ENCODE results near the gene TADA2B.

The TADA2B gene

GRCh38 chr4:7041801-7042502 is 1.2 kb upstream of the TADA2B start:
- DNase-seq (ENCODE audit: low read depth), result no peak

DNA sequence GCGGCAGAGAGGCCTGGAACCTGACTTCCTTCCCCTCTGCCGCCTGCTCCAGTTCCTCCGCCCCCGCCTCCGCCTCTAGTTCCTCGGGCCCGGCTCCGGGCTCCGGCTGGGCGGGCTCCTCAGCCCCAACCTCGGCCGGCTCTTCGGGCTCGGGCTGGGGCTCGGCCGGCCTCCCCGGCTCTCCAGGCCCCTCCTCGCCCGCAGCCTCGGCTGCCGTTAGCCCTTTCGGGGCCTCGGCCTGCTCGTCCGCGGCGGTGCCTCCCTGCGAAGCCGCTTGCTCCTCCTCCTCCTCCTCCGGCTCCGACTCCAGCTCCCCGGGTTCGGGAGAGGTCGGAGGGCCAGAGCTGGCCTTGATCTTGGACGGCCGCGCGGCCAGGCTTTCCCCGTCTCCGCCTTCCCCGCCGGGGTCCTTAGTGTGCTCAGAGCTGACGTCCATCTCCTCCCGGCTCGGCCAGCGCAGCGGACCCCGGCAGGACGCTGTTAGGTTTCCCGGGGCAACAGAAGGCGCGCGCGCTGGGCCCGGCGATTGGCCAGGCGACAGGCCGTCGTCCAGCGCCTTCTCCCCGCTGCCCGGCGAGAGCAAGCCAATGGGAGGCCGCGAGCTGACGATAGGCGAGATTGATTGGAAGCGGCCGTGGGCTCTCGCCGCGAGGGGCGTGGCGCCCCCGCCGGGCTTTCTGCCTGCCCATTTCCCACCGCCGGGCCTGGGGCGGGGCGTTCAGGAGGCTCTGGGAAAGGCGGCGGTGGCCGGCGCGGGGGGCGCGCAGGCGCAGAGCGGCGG is 479 bp upstream of the TADA2B start:
- DNase-seq (ENCODE audit: low read depth), result peak; percentile 84

DNA sequence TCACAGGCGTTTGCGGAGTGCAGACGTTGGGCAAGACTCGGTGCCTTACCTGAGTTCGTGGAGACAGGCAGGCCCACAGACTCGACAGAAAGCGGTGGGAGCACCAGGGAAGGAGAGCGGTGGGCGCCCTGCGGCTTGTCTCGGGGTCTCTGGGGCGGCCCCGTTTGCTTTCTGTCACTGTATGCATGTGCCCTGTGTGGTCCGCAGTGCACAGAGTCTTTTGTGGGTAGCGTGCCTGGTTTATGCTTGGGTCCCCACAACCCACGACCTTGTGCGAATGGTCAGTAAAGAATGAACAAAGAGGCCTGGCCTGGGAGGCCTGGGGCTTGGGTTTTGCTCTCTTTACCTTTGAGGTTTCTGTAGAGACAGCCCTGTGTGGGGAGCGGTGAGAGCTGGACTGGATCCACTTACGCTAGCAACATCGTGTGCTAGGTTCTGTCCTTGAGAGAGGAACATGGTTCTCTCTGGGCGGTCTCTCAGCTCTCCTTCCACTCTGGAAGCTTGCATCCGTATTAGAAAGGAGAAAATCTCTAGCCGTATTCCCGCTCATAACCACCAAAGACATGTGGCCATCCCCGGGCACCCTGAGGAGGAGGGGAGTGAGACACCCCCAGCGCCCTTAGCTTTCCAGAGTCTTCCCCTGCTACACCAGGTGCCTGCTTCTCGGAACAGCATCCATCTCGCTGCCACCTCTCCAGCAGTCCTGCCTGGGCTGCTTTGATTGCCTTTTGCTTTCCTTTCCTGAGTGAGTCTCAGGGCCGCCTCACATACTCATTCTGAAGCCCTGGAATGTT is 1.2 kb downstream of the TADA2B start:
- no peak for DNase-seq (ENCODE audit: low read depth)

- no peak for DNase-seq (ENCODE audit: low read depth)
Observed at GRCh38 chr4:7045553-7045952, 2.4 kb downstream of the TADA2B start.

DNA sequence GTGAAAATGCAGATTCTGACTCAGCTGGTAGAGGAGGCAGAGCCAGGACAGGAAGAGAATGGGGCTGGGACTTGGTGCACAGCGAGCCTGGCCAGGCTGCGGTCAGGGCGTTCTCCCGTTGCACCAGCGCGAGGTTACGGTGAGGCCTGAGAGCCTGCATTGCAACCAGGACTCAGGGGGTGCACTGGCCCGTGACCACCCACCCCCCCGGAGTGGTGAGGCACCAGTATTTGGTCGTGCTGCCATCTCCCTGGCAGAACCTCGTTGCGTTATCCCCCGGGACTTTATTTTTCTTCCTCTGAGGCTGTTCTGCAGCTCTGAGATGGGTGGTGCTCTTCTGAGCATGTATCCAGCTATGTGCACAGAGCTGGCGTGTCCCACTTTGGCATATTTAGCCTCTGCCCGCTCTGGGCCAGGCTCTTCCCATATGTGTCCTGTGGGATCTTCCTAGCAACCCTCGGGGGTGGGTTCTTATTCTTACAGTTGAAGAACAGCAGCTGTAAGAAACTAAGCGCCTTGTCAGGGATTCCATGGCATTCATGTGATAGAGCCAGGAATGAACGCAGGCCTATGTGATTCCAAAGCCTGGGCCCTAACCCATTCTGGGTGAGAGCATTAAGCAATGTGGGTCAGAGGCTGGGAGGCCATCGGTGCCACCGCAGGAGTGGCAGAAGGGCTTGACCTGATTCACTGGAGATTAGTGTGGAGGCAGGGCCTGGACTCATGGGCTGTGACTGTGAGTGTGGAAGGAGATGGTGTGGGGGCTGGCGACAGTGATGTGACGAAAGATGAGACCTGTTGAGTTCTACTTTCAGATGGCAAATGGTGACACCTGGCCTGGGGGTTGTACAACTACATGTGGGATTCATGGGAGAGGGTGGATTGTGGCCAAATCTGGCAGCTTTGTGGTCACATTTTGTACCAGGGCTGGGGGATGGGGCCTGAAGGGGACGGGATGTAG is 3.1 kb downstream of the TADA2B start:
- no peak for DNase-seq (ENCODE audit: low read depth)

GRCh38 chr4:7046971-7047370 is 3.8 kb downstream of the TADA2B start:
- DNase-seq (ENCODE audit: low read depth), result no peak

- DNase-seq (ENCODE audit: low read depth), result no peak
Observed at GRCh38 chr4:7048642-7049041, 5.5 kb downstream of the TADA2B start.

GRCh38 chr4:7049295-7049694 is 6.1 kb downstream of the TADA2B start:
- no peak for DNase-seq (ENCODE audit: low read depth)

DNA sequence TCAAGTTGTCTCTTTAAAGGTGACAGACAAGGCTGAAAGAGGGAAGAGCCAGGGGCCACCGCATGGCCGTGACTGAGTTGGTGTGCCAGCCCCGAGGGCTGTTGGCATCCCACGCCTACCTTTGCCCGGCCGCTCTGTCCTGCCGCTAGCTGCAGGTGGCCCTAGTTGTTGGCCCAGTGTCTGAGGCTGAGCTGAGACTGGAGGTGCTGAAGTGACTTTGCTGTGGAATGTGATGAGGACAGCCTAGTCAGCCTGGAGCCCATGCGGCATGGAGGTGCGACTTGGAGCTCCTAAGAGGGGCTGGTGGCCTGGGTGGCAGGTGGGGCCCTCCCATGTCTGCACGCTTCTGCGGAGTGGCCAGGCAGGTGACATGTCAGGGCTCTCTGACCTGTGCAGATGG is 6.6 kb downstream of the TADA2B start:
- no peak for DNase-seq (ENCODE audit: low read depth)

GRCh38 chr4:7050481-7051143 is 7.4 kb downstream of the TADA2B start:
- no peak for DNase-seq (ENCODE audit: low read depth)

- DNase-seq (ENCODE audit: low read depth), result no peak
Observed at GRCh38 chr4:7051144-7051495, 7.9 kb downstream of the TADA2B start.

DNA sequence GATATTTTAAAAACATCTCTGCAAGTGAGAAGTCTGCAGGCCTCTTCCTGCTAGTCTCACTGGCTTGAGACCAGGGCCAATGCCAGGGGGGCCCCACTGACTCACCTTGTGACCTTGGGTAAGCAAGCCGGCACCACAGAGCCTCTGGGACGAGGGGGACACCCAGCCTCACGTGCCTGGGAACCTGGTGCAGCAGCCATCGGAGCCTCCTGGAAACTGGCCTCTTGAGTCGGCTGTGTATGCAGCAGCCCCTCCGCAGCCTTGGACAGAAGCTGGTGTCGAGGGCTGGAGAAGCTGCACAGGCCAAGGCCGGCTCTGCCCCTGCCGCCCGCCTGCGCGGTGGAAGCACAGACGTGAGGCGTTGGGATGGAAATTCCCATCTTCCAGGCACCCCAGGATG is 8.7 kb downstream of the TADA2B start:
- no peak for DNase-seq (ENCODE audit: low read depth)

DNA sequence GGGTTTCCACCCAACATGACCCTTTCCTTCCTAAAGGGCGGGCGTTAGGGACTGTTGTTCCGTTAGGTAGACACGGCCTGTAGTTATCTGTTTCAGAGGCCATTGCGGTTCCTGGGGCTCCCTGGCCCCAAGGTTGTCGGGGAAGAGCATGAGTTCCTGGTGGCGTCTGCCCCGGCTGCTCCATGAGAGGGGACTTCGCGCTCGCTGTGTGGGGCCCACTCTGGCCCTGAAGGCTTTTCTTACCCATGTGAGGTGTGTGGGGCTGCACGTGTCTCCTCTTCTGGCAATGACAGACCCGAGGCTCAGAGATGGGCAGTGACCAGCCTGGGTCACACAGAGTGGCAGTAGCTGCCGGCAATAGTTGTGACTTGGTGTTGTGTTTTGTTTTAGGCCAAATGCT is 9.1 kb downstream of the TADA2B start:
- DNase-seq (ENCODE audit: low read depth), result no peak

- DNase-seq (ENCODE audit: low read depth), result no peak
Observed at GRCh38 chr4:7052923-7053715, 9.9 kb downstream of the TADA2B start.

DNA sequence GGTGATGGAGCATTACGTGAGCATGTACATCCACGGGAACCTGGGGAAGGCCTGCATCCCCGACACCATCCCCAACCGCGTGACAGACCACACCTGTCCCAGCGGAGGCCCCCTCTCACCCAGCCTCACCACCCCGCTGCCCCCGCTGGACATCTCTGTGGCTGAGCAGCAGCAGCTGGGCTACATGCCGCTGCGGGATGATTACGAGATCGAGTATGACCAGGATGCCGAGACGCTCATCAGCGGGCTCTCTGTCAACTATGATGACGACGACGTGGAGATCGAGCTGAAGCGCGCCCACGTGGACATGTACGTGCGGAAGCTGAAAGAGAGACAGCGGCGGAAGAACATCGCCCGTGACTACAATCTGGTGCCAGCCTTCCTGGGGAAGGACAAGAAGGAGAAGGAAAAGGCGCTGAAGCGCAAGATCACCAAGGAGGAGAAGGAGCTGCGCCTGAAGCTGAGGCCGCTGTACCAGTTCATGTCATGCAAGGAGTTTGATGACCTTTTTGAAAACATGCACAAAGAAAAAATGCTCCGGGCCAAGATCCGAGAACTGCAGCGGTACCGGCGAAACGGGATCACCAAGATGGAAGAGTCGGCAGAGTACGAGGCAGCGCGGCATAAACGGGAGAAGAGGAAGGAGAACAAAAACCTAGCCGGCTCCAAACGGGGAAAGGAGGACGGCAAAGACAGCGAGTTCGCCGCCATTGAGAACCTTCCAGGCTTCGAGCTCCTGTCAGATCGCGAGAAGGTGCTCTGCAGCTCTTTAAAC is 11.1 kb downstream of the TADA2B start:
- DNase-seq (ENCODE audit: low read depth), result no peak

- no peak for DNase-seq (ENCODE audit: low read depth)
Observed at GRCh38 chr4:7055111-7055989, 12.2 kb downstream of the TADA2B start.

DNA sequence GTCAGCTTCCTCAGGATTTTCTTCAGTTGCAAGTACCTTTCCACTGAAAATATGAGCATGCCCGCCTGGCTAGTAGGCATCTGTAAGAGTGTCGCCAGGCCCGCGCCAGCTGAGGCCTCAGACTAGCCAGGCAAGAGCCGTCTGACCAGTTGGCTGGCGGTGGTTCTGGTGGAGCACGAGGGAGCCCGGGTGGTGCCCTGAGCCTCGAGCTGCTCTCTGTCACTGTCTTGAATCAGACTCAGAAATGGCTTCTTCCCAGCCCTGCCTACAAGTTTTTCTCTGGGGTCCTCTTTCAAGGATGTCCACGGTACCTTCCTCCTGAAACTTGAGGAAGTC is 12.8 kb downstream of the TADA2B start:
- DNase-seq (ENCODE audit: low read depth), result no peak

- DNase-seq (ENCODE audit: low read depth), result no peak
Observed at GRCh38 chr4:7058792-7059191, 15.6 kb downstream of the TADA2B start.

DNA sequence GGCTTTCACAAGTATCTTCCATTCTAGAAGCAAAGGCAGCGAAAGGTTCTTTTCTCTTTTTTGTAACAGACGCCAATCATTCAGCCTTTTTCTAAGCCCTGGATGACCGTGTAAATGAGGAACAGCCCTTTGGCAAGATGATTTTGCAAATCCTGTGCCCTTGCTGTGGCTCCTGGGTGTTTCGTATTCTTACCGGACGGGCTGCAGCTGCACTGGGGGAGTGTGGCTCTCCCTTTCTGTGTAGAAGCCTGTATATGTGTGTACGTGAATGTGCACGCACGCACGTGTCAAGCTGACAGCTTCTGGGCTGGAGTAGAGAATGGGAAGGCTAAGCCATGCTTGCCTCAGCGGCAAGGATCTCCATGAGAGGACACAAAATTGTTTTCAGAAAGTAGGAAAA is 16.5 kb downstream of the TADA2B start:
- DNase-seq (ENCODE audit: low read depth), result no peak

All from stimulated activated CD4-positive, alpha-beta T cell treated with anti-CD3 and anti-CD28 coated beads, Interleukin-2, amount 100 ng/mL, for 4 hours (primary cell).